ENCODE measurements around the gene CFAP70. TPM values are rescaled to one million over a fixed set of nuclear protein-coding genes. Genes with fewer than 3 reads are reported as not detected.

The CFAP70 gene
- total and polyA plus RNA-seq, 2 of the 8 experiments (the other 6 are each of a cell fraction or from before 2014, with no cell fraction given), result 0.21 to 0.30 TPM

DNA sequence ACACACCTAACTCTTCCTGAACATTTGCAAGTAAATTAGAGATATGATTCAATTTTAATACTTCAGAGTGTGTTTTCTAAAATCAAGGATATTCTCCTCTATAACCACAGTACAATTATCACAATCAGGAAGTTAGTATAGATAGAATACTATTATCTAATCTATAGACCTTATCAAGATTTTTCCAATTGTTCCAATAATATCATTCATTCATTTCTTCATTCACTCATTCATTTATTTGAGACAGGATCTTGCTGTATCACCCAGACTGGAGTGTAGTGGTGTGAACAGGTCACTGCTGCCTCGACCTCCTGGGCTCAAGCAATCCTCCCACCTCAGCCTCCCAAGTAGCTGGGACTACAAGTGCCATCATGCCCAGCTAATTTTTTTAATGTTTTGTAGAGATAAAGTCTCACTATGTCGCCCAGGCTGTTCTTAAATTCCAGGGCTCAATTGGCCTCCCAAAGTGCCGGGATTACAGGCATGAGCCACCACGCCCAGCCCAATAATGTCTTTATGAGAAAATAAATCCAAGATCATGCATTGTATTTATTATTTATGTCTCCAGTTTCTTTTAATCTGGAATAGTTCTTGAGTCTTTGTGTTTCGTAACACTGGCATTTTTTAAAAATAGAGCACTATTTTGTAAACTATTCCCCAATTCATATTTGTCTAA is 95.6 kb downstream of the CFAP70 start (continued):
- no peak for TF ChIP-seq USF2 (IDR thresholded peaks at IDR 0.05; ENCODE audit: low read length)
